Astrocyte of the hippocampus (primary cell): ENCODE results near the gene PNMA1.
A peak's percentile ranks its signal among the peaks of the same experiment; 100 is the strongest.

Experiments used
- DNase-seq: peaks from one replicate; pipeline ENCODE4 v3.0.0; 2011; ENCODE audit warnings: low read depth, low spot score

PNMA1 gene

GRCh38 chr14:73713803-73714655 lies at the start of gene PNMA1:
Gene PNMA1, minus strand, starts transcription at chr14:73714384. Its CDS starts 745 bp downstream, at chr14:73713639.
- DNase-seq, result peak; percentile 95

- no peak for DNase-seq
These were observed 49.2 kb upstream of the PNMA1 start for GRCh38 chr14:73763396-73763795.

GRCh38 chr14:73762375-73762822 lies 48.2 kb upstream of the PNMA1 start:
- DNase-seq, result no peak

- DNase-seq, result no peak
These were observed 47.6 kb upstream of the PNMA1 start for GRCh38 chr14:73761618-73762355.

GRCh38 chr14:73760598-73761586 lies 46.7 kb upstream of the PNMA1 start:
- DNase-seq, result no peak

GRCh38 chr14:73759714-73760597 lies 45.8 kb upstream of the PNMA1 start:
- peak; percentile 99 for DNase-seq

GRCh38 chr14:73759183-73759713 lies 45.1 kb upstream of the PNMA1 start:
- DNase-seq, result peak; percentile 80

GRCh38 chr14:73758392-73759182 lies 44.4 kb upstream of the PNMA1 start:
- peak; percentile 83 for DNase-seq

GRCh38 chr14:73757876-73758391 lies 43.8 kb upstream of the PNMA1 start:
- no peak for DNase-seq

GRCh38 chr14:73757381-73757780 lies 43.2 kb upstream of the PNMA1 start:
- no peak for DNase-seq

- DNase-seq, result peak; percentile 26
These were observed 41.3 kb upstream of the PNMA1 start for GRCh38 chr14:73755434-73756014.

GRCh38 chr14:73754911-73755360 lies 40.8 kb upstream of the PNMA1 start:
- peak; percentile 87 for DNase-seq

- peak; percentile 34 for DNase-seq
These were observed 40.0 kb upstream of the PNMA1 start for GRCh38 chr14:73753887-73754795.

- DNase-seq, result peak; percentile 39
These were observed 39.1 kb upstream of the PNMA1 start for GRCh38 chr14:73753124-73753886.

- peak; percentile 96 for DNase-seq
These were observed 38.3 kb upstream of the PNMA1 start for GRCh38 chr14:73752297-73752992.

GRCh38 chr14:73751157-73751691 lies 37.0 kb upstream of the PNMA1 start:
- no peak for DNase-seq
